Astrocyte (in vitro differentiated cells and primary cell): ENCODE results near the gene ZNF628. TPM values are rescaled to one million over a fixed set of nuclear protein-coding genes. Genes with fewer than 3 reads are reported as not detected.

Experiments used
- DNase-seq: peaks from one replicate; pipeline ENCODE4 v3.0.0-alpha.2; 2010; ENCODE audit warnings: low read depth
- FAIRE-seq: peaks from 2 replicates; lab custom pipeline; 2011; peaks lifted over from hg19 to GRCh38; lab: Jason Lieb, UNC
- H2AFZ ChIP-seq: 2 replicates; pipeline ENCODE4 v1.6.0; 2012; ENCODE audit warnings: low read depth, low read length, inconsistent platforms
- H3K27ac ChIP-seq: 2 replicates; pipeline ENCODE4 v1.5.1; 2011; ENCODE audit warnings: low read depth, low read length, inconsistent platforms
- H3K27me3 ChIP-seq: 2 replicates; pipeline ENCODE4 v1.6.0; 2011; ENCODE audit warnings: low read length, inconsistent platforms; ENCODE audit not compliant: insufficient read depth
- H3K36me3 ChIP-seq: 2 replicates; pipeline ENCODE4 v1.5.1; 2011; ENCODE audit warnings: low read length, inconsistent platforms; ENCODE audit not compliant: insufficient read depth
- H3K4me1 ChIP-seq: 2 replicates; pipeline ENCODE4 v1.5.1; 2011; ENCODE audit warnings: low read length, inconsistent platforms; ENCODE audit not compliant: insufficient read depth
- H3K4me2 ChIP-seq: 2 replicates; pipeline ENCODE4 v1.6.0; 2012; ENCODE audit warnings: low read length, inconsistent platforms
- H3K4me3 ChIP-seq: 2 replicates; pipeline ENCODE4 v1.5.1; 2011; ENCODE audit warnings: low read depth, mild to moderate bottlenecking, low read length, inconsistent platforms; ENCODE audit not compliant: insufficient read depth
- H3K79me2 ChIP-seq: 2 replicates; pipeline ENCODE4 v1.6.0; 2012; ENCODE audit warnings: mild to moderate bottlenecking, low read length, inconsistent platforms; ENCODE audit not compliant: insufficient read depth
- H3K9ac ChIP-seq: 2 replicates; pipeline ENCODE4 v1.6.0; 2012; ENCODE audit warnings: mild to moderate bottlenecking, low read length, inconsistent platforms
- H3K9me3 ChIP-seq: 2 replicates; pipeline ENCODE4 v1.5.1; 2012; ENCODE audit warnings: low read depth, mild to moderate bottlenecking, low read length, inconsistent platforms; ENCODE audit not compliant: insufficient read depth
- H4K20me1 ChIP-seq: 2 replicates; pipeline ENCODE4 v1.6.0; 2012; ENCODE audit warnings: low read length, inconsistent platforms; ENCODE audit not compliant: insufficient read depth
- H3K27ac Mint-ChIP-seq: one replicate; pipeline ENCODE4 v1.8.0; 2021; ENCODE audit warnings: mild to moderate bottlenecking, mixed read lengths; ENCODE audit not compliant: unreplicated experiment
- H3K27me3 Mint-ChIP-seq: one replicate; pipeline ENCODE4 v1.8.0; 2021; ENCODE audit warnings: low read depth, mixed read lengths; ENCODE audit not compliant: unreplicated experiment
- H3K36me3 Mint-ChIP-seq: one replicate; pipeline ENCODE4 v1.8.0; 2021; ENCODE audit warnings: low read depth, mixed read lengths; ENCODE audit not compliant: unreplicated experiment
- H3K4me1 Mint-ChIP-seq: one replicate; pipeline ENCODE4 v1.8.0; 2021; ENCODE audit warnings: low read depth, mixed read lengths; ENCODE audit not compliant: unreplicated experiment
- H3K4me3 Mint-ChIP-seq: one replicate; pipeline ENCODE4 v1.8.0; 2021; ENCODE audit warnings: mild to moderate bottlenecking, moderate library complexity, mixed read lengths; ENCODE audit not compliant: unreplicated experiment
- H3K9me3 Mint-ChIP-seq: one replicate; pipeline ENCODE4 v1.8.0; 2021; ENCODE audit warnings: mild to moderate bottlenecking, mixed read lengths; ENCODE audit not compliant: unreplicated experiment
- CTCF ChIP-seq: IDR thresholded peaks from 2 replicates; pipeline ENCODE4 v1.5.1; 2011; ENCODE audit warnings: low read depth, mild to moderate bottlenecking, inconsistent platforms, low read length, moderate library complexity; ENCODE audit not compliant: insufficient read depth
- EZH2 ChIP-seq: IDR thresholded peaks from 2 replicates; pipeline ENCODE4 v1.6.1; 2012; ENCODE audit warnings: mild to moderate bottlenecking, low read length, inconsistent platforms; ENCODE audit not compliant: insufficient read depth
- total RNA-seq: library from RNA; stranded (reverse); gene quantifications from 2 replicates; pipeline ENCODE4 v1.2.1, GENCODE V29; 2021

The ZNF628 gene
- total RNA-seq, 1 donor from 2014 or later = 9.9 TPM

GRCh38 chr19:55443045-55443823 lies 33.2 kb upstream of the ZNF628 start, which contains the start of gene SHISA7:
TSS of gene SHISA7 (minus strand) at chr19:55443300. CDS start at chr19:55442863, 437 bp downstream.
- H3K27me3 Mint-ChIP-seq = peaks cover 69% of the 10 kb centered on the region
- H3K4me1 Mint-ChIP-seq = no peaks in the 10 kb centered on the region
- peaks cover 10% of the 10 kb centered on the region for H3K9me3 Mint-ChIP-seq
- Histone ChIP-seq H3K9me3 (peaks cover 4% of the 10 kb centered on the region), H3K4me1 (no peaks in the 10 kb centered on the region), H4K20me1 (no peaks in the 10 kb centered on the region), H3K27ac (no peak within 1 kb of the TSS), H3K27me3 (peaks cover 57% of the 10 kb centered on the region), H3K9ac (no peak within 1 kb of the TSS), H3K79me2 (no peaks in the 10 kb centered on the region), H2AFZ (no peak within 1 kb of the TSS), H3K4me3 (no peak within 1 kb of the TSS), H3K36me3 (no peaks in the 10 kb centered on the region), H3K4me2 (no peak within 1 kb of the TSS)
- DNase-seq (no peak), FAIRE-seq (no peak)
- H3K36me3 Mint-ChIP-seq = no peaks in the 10 kb centered on the region
- TF ChIP-seq EZH2 (peak; percentile 71), CTCF (no peak)
- no peak within 1 kb of the TSS for H3K27ac Mint-ChIP-seq
- no peak within 1 kb of the TSS for H3K4me3 Mint-ChIP-seq

- Histone ChIP-seq H3K27me3 (peaks cover 52% of the 10 kb centered on the region), H3K27ac (no peak overlapping the region), H2AFZ (no peak overlapping the region), H3K79me2 (no peaks in the 10 kb centered on the region), H3K9ac (no peak overlapping the region), H3K4me1 (no peaks in the 10 kb centered on the region), H3K9me3 (peaks cover 4% of the 10 kb centered on the region), H3K4me2 (no peak overlapping the region), H3K36me3 (no peaks in the 10 kb centered on the region), H4K20me1 (no peaks in the 10 kb centered on the region), H3K4me3 (no peak overlapping the region)
- no peak for DNase-seq
- peak; percentile 23 for TF ChIP-seq EZH2
- TF ChIP-seq CTCF = no peak
- Mint-ChIP-seq H3K9me3 (peaks cover 10% of the 10 kb centered on the region), H3K27ac (no peak overlapping the region), H3K36me3 (no peaks in the 10 kb centered on the region), H3K4me3 (no peak overlapping the region), H3K4me1 (no peaks in the 10 kb centered on the region), H3K27me3 (peaks cover 62% of the 10 kb centered on the region)
- no peak for FAIRE-seq
These were observed 32.5 kb upstream of the ZNF628 start for GRCh38 chr19:55443824-55444480.
